Epithelial cell of esophagus (primary cell): ENCODE data around the gene FCHSD2.
"Not testable (repeated sequence)": the region's sequence is repeated elsewhere in the genome, so short reads cannot be mapped to it uniquely, and the experiment has no call there.

Experiments used
- DNase-seq: peaks from one replicate; pipeline ENCODE4 v3.0.0; 2010; ENCODE audit warnings: low read depth
- H3K4me3 ChIP-seq: 2 replicates; pipeline ENCODE4 v1.5.1; 2011; ENCODE audit warnings: mild to moderate bottlenecking, low read length, control low read depth
- CTCF ChIP-seq: IDR thresholded peaks from 2 replicates; pipeline ENCODE4 v1.5.1; 2011; ENCODE audit warnings: low read depth, mild to moderate bottlenecking, low read length, control low read depth, inconsistent platforms; ENCODE audit not compliant: insufficient read depth; ENCODE audit errors: missing control alignments

FCHSD2 gene

GRCh38 chr11:72812967-72813739, 329.0 kb downstream of the FCHSD2 start:
- peak overlapping the region; percentile 88 for H3K4me3 ChIP-seq
- peak; percentile 75 for TF ChIP-seq CTCF
- peak; percentile 84 for DNase-seq

GRCh38 chr11:72812604-72812966, 329.5 kb downstream of the FCHSD2 start:
- H3K4me3 ChIP-seq = peak overlapping the region; percentile 88
- DNase-seq = no peak
- no peak for TF ChIP-seq CTCF

GRCh38 chr11:72811686-72812085, 330.4 kb downstream of the FCHSD2 start:
- DNase-seq, H3K4me3 ChIP-seq: not testable (repeated sequence)

- DNase-seq = no peak
- no peak overlapping the region for H3K4me3 ChIP-seq
- no peak for TF ChIP-seq CTCF
Measured at GRCh38 chr11:72808331-72808798, 333.8 kb downstream of the FCHSD2 start.

- H3K4me3 ChIP-seq = no peak overlapping the region
Measured at GRCh38 chr11:72807792-72808191, 334.3 kb downstream of the FCHSD2 start.

GRCh38 chr11:72807021-72807693, 335.0 kb downstream of the FCHSD2 start:
- no peak overlapping the region for H3K4me3 ChIP-seq
- TF ChIP-seq CTCF = no peak
- DNase-seq = no peak

More at GRCh38 chr11:72807792-72808191, 334.3 kb downstream of the FCHSD2 start:
- no peak for TF ChIP-seq CTCF
- DNase-seq = no peak

- not testable (repeated sequence) for DNase-seq, H3K4me3 ChIP-seq
Measured at GRCh38 chr11:72806378-72806777, 335.7 kb downstream of the FCHSD2 start.

GRCh38 chr11:72805216-72805615, 336.9 kb downstream of the FCHSD2 start:
- H3K4me3 ChIP-seq = no peak overlapping the region
- TF ChIP-seq CTCF = no peak
- DNase-seq = no peak
